PFSK-1 (cell line): ENCODE results near the gene NUP58.

Experiments
- POLR2AphosphoS5 ChIP-seq: IDR thresholded peaks from 2 replicates; pipeline ENCODE4 v1.6.1; 2012; ENCODE audit warnings: low read depth, mild to moderate bottlenecking, control low read depth, low read length, moderate library complexity
- SIN3A ChIP-seq: IDR thresholded peaks from 2 replicates; pipeline ENCODE4 v1.6.1; 2012; ENCODE audit warnings: mild to moderate bottlenecking, low read length, moderate library complexity, borderline replicate concordance; ENCODE audit not compliant: insufficient read depth
- TF ChIP-seq, protein P1 (sequence below), 2 experiments: IDR thresholded peaks; 2 replicates each; pipeline versions ENCODE4 v1.6.1 to v1.8.0; 2011 to 2012; ENCODE audit warnings: low read depth in 2 of 2, low read length in 2 of 2, control low read depth in 1 of 2, inconsistent platforms in 1 of 2, mild to moderate bottlenecking in 1 of 2, moderate library complexity in 1 of 2; ENCODE audit not compliant: insufficient read depth in 1 of 2

DNA sequence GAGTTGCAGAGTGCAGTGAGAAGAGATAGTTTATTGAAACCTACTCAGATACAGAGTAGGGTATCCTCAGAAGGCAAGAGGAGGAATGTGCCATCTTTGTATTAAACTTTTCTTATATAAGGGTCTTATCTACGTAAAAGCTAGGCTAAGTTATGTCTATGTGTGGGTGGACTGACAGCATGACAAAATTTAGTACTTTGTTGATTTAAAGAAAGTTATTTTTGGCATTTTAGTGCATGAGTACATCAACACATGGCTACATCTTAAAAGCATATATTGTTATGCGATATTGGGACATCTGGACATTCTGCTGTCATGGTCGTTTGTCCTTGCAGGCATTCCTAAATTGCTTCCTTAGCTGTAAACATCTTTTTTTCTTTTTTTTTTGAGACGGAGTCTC is 51.4 kb downstream of the NUP58 start:
- TF ChIP-seq, protein P1, sequence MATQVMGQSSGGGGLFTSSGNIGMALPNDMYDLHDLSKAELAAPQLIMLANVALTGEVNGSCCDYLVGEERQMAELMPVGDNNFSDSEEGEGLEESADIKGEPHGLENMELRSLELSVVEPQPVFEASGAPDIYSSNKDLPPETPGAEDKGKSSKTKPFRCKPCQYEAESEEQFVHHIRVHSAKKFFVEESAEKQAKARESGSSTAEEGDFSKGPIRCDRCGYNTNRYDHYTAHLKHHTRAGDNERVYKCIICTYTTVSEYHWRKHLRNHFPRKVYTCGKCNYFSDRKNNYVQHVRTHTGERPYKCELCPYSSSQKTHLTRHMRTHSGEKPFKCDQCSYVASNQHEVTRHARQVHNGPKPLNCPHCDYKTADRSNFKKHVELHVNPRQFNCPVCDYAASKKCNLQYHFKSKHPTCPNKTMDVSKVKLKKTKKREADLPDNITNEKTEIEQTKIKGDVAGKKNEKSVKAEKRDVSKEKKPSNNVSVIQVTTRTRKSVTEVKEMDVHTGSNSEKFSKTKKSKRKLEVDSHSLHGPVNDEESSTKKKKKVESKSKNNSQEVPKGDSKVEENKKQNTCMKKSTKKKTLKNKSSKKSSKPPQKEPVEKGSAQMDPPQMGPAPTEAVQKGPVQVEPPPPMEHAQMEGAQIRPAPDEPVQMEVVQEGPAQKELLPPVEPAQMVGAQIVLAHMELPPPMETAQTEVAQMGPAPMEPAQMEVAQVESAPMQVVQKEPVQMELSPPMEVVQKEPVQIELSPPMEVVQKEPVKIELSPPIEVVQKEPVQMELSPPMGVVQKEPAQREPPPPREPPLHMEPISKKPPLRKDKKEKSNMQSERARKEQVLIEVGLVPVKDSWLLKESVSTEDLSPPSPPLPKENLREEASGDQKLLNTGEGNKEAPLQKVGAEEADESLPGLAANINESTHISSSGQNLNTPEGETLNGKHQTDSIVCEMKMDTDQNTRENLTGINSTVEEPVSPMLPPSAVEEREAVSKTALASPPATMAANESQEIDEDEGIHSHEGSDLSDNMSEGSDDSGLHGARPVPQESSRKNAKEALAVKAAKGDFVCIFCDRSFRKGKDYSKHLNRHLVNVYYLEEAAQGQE (IDR thresholded peaks at IDR 0.05; ENCODE audit: insufficient read depth in 1 of 2, low read depth in 2 of 2, low read length in 2 of 2) = no peak
- TF ChIP-seq POLR2AphosphoS5 (no peak), SIN3A (no peak)
